HG03095 (cell line): ENCODE data around the gene MYRIP.
"Not testable (repeated sequence)": the region's sequence is repeated elsewhere in the genome, so short reads cannot be mapped to it uniquely, and the experiment has no call there.

ENCODE experiments used
- ATAC-seq: cut with Tn5 transposase; IDR thresholded peaks from one replicate; pipeline ENCODE4 v1.9.1; 2021; ENCODE audit warnings: moderate library complexity; ENCODE audit not compliant: unreplicated experiment

Gene MYRIP

GRCh38 chr3:39809181-39809994 lies at the start of gene MYRIP:
Gene MYRIP, plus strand, starts transcription at chr3:39809609. Its CDS starts 91,208 bp downstream, at chr3:39900817.
- ATAC-seq: peak; percentile 76

- no peak for ATAC-seq
These were observed 49.1 kb upstream of the MYRIP start for GRCh38 chr3:39760325-39760724.

- ATAC-seq: no peak
These were observed 46.8 kb upstream of the MYRIP start for GRCh38 chr3:39762537-39763070.

GRCh38 chr3:39763390-39763789 lies 46.0 kb upstream of the MYRIP start:
- ATAC-seq: no peak

GRCh38 chr3:39765575-39765974 lies 43.8 kb upstream of the MYRIP start:
- ATAC-seq: no peak

- no peak for ATAC-seq
These were observed 43.0 kb upstream of the MYRIP start for GRCh38 chr3:39766433-39766832.

- not testable (repeated sequence) for ATAC-seq
These were observed 42.5 kb upstream of the MYRIP start for GRCh38 chr3:39766909-39767308.

GRCh38 chr3:39778168-39778567 lies 31.2 kb upstream of the MYRIP start:
- ATAC-seq: not testable (repeated sequence)

- ATAC-seq: no peak
These were observed 29.7 kb upstream of the MYRIP start for GRCh38 chr3:39779511-39780230.

- ATAC-seq: no peak
These were observed 29.1 kb upstream of the MYRIP start for GRCh38 chr3:39780352-39780751.

GRCh38 chr3:39781025-39781424 lies 28.4 kb upstream of the MYRIP start:
- ATAC-seq: no peak

GRCh38 chr3:39781632-39782031 lies 27.8 kb upstream of the MYRIP start:
- ATAC-seq: no peak

GRCh38 chr3:39783680-39784079 lies 25.7 kb upstream of the MYRIP start:
- ATAC-seq: no peak

- no peak for ATAC-seq
These were observed 24.5 kb upstream of the MYRIP start for GRCh38 chr3:39784922-39785321.

- no peak for ATAC-seq
These were observed 21.1 kb upstream of the MYRIP start for GRCh38 chr3:39788128-39788883.

GRCh38 chr3:39791603-39792002 lies 17.8 kb upstream of the MYRIP start:
- no peak for ATAC-seq

- no peak for ATAC-seq
These were observed 14.5 kb upstream of the MYRIP start for GRCh38 chr3:39794880-39795279.

- no peak for ATAC-seq
These were observed 8.2 kb upstream of the MYRIP start for GRCh38 chr3:39801216-39801615.

GRCh38 chr3:39802486-39802885 lies 6.9 kb upstream of the MYRIP start:
- ATAC-seq: not testable (repeated sequence)

- ATAC-seq: no peak
These were observed 5.5 kb upstream of the MYRIP start for GRCh38 chr3:39803956-39804355.

- ATAC-seq: no peak
These were observed 4.5 kb upstream of the MYRIP start for GRCh38 chr3:39804951-39805350.
